Skeletal muscle satellite cell (primary cell): Measurements from ENCODE around the gene CYP2W1.

Experiments used
- H3K27me3 ChIP-seq: 2 replicates; pipeline ENCODE4 v1.7.0; 2013; ENCODE audit warnings: low read length; ENCODE audit not compliant: control insufficient read depth, insufficient read depth
- H3K36me3 ChIP-seq: 2 replicates; pipeline ENCODE4 v1.7.0; 2013; ENCODE audit warnings: mild to moderate bottlenecking, control low read depth, low read length; ENCODE audit not compliant: insufficient read depth
- H3K4me1 ChIP-seq: 2 replicates; pipeline ENCODE4 v1.7.0; 2013; ENCODE audit warnings: low read length; ENCODE audit not compliant: control insufficient read depth, insufficient read depth
- H3K4me2 ChIP-seq: 2 replicates; pipeline ENCODE4 v1.7.0; 2013; ENCODE audit warnings: mild to moderate bottlenecking, low read length
- H3K4me3 ChIP-seq: 2 replicates; pipeline ENCODE4 v1.7.0; 2013; ENCODE audit warnings: low read length
- H3K9ac ChIP-seq: 2 replicates; pipeline ENCODE4 v1.7.0; 2013; ENCODE audit warnings: mild to moderate bottlenecking, low read depth, low read length, moderate library complexity
- H3K9me3 ChIP-seq: replicated peaks from 2 replicates; pipeline ENCODE4 v1.7.0; 2013; ENCODE audit warnings: mild to moderate bottlenecking, control low read depth, low read length

The CYP2W1 gene

GRCh38 chr7:988426-988911 is 5.5 kb downstream of the CYP2W1 start:
- Histone ChIP-seq H3K4me3 (no peak overlapping the region), H3K4me1 (peaks cover 13% of the 10 kb centered on the region), H3K4me2 (peak overlapping the region; percentile 29), H3K9ac (no peak overlapping the region), H3K27me3 (peaks cover 28% of the 10 kb centered on the region), H3K36me3 (no peaks in the 10 kb centered on the region), H3K9me3 (no peaks in the 10 kb centered on the region)

- Histone ChIP-seq H3K9me3 (no peaks in the 10 kb centered on the region), H3K27me3 (peaks cover 23% of the 10 kb centered on the region), H3K9ac (no peak overlapping the region), H3K4me3 (no peak overlapping the region), H3K4me2 (no peak overlapping the region), H3K36me3 (no peaks in the 10 kb centered on the region), H3K4me1 (peaks cover 14% of the 10 kb centered on the region)
Observed at GRCh38 chr7:988963-989529, 6.1 kb downstream of the CYP2W1 start.

- no peaks in the 10 kb centered on the region for H3K36me3 ChIP-seq
- no peak overlapping the region for H3K4me3 ChIP-seq
- H3K4me2 ChIP-seq: no peak overlapping the region
- no peaks in the 10 kb centered on the region for H3K9me3 ChIP-seq
- H3K27me3 ChIP-seq: peaks cover 17% of the 10 kb centered on the region
- peaks cover 14% of the 10 kb centered on the region for H3K4me1 ChIP-seq
- no peak overlapping the region for H3K9ac ChIP-seq
Observed at GRCh38 chr7:990352-990932, 7.5 kb downstream of the CYP2W1 start.

- Histone ChIP-seq H3K4me2 (no peak overlapping the region), H3K4me1 (peaks cover 10% of the 10 kb centered on the region), H3K27me3 (peaks cover 13% of the 10 kb centered on the region), H3K9ac (no peak overlapping the region), H3K36me3 (no peaks in the 10 kb centered on the region), H3K4me3 (no peak overlapping the region), H3K9me3 (no peaks in the 10 kb centered on the region)
Observed at GRCh38 chr7:990933-991728, 8.2 kb downstream of the CYP2W1 start.

GRCh38 chr7:991729-992656 is 9.0 kb downstream of the CYP2W1 start:
- no peaks in the 10 kb centered on the region for H3K9me3 ChIP-seq
- no peak overlapping the region for H3K9ac ChIP-seq
- no peaks in the 10 kb centered on the region for H3K36me3 ChIP-seq
- H3K27me3 ChIP-seq: peaks cover 13% of the 10 kb centered on the region
- no peak overlapping the region for H3K4me2 ChIP-seq
- H3K4me1 ChIP-seq: peaks cover 4% of the 10 kb centered on the region
- H3K4me3 ChIP-seq: no peak overlapping the region

GRCh38 chr7:992709-993607 is 10.0 kb downstream of the CYP2W1 start:
- no peaks in the 10 kb centered on the region for H3K36me3 ChIP-seq
- no peak overlapping the region for H3K4me3 ChIP-seq
- H3K9ac ChIP-seq: no peak overlapping the region
- H3K4me1 ChIP-seq: peaks cover 4% of the 10 kb centered on the region
- no peak overlapping the region for H3K4me2 ChIP-seq
- no peaks in the 10 kb centered on the region for H3K9me3 ChIP-seq
- H3K27me3 ChIP-seq: peaks cover 13% of the 10 kb centered on the region

- Histone ChIP-seq H3K9me3 (no peaks in the 10 kb centered on the region), H3K4me1 (peaks cover 4% of the 10 kb centered on the region), H3K4me3 (no peak overlapping the region), H3K27me3 (peaks cover 13% of the 10 kb centered on the region), H3K9ac (no peak overlapping the region), H3K4me2 (no peak overlapping the region), H3K36me3 (no peaks in the 10 kb centered on the region)
Observed at GRCh38 chr7:994592-995308, 11.8 kb downstream of the CYP2W1 start.

GRCh38 chr7:995571-995970 is 12.6 kb downstream of the CYP2W1 start:
- Histone ChIP-seq H3K9me3 (no peaks in the 10 kb centered on the region), H3K4me3 (no peak overlapping the region), H3K36me3 (no peaks in the 10 kb centered on the region), H3K4me2 (no peak overlapping the region), H3K9ac (no peak overlapping the region), H3K27me3 (peaks cover 10% of the 10 kb centered on the region), H3K4me1 (peaks cover 4% of the 10 kb centered on the region)

GRCh38 chr7:996079-996872 is 13.3 kb downstream of the CYP2W1 start:
- Histone ChIP-seq H3K4me2 (no peak overlapping the region), H3K27me3 (peaks cover 5% of the 10 kb centered on the region), H3K4me3 (no peak overlapping the region), H3K4me1 (peaks cover 4% of the 10 kb centered on the region), H3K9me3 (no peaks in the 10 kb centered on the region), H3K9ac (no peak overlapping the region), H3K36me3 (no peaks in the 10 kb centered on the region)
